GM18861 (cell line): ENCODE measurements around the gene PCK1.
"Not testable (repeated sequence)": the region's sequence is repeated elsewhere in the genome, so short reads cannot be mapped to it uniquely, and the experiment has no call there.

Source experiments
- ATAC-seq: cut with Tn5 transposase; IDR thresholded peaks from one replicate; pipeline ENCODE4 v1.9.1; 2021; ENCODE audit not compliant: unreplicated experiment

Gene PCK1

GRCh38 chr20:57560554-57561355 is at the start of gene PCK1:
TSS of gene PCK1 (plus strand) at chr20:57561110. CDS start at chr20:57561412, 302 bp downstream.
- no peak for ATAC-seq

- ATAC-seq, result not testable (repeated sequence)
These were observed 49.2 kb upstream of the PCK1 start for GRCh38 chr20:57511709-57512108.

GRCh38 chr20:57512432-57512831 is 48.5 kb upstream of the PCK1 start:
- ATAC-seq, result no peak

GRCh38 chr20:57513199-57513598 is 47.7 kb upstream of the PCK1 start:
- no peak for ATAC-seq

- no peak for ATAC-seq
These were observed 46.6 kb upstream of the PCK1 start for GRCh38 chr20:57514273-57514751.

- no peak for ATAC-seq
These were observed 43.0 kb upstream of the PCK1 start for GRCh38 chr20:57517904-57518303.

GRCh38 chr20:57522380-57523140 is 38.4 kb upstream of the PCK1 start:
- no peak for ATAC-seq

- no peak for ATAC-seq
These were observed 37.1 kb upstream of the PCK1 start for GRCh38 chr20:57523782-57524181.

- ATAC-seq, result no peak
These were observed 36.3 kb upstream of the PCK1 start, which contains the start of gene CTCFL for GRCh38 chr20:57524511-57525176. TSS of gene CTCFL (minus strand) at chr20:57525140. CDS start at chr20:57524205, 935 bp downstream.

- no peak for ATAC-seq
These were observed 35.4 kb upstream of the PCK1 start for GRCh38 chr20:57525328-57526086.

GRCh38 chr20:57526087-57526884 is 34.6 kb upstream of the PCK1 start:
- no peak for ATAC-seq

- no peak for ATAC-seq
These were observed 33.9 kb upstream of the PCK1 start for GRCh38 chr20:57526885-57527460.

- no peak for ATAC-seq
These were observed 33.2 kb upstream of the PCK1 start for GRCh38 chr20:57527728-57528127.

- ATAC-seq, result no peak
These were observed 32.8 kb upstream of the PCK1 start for GRCh38 chr20:57528148-57528547.

- no peak for ATAC-seq
These were observed 31.7 kb upstream of the PCK1 start for GRCh38 chr20:57529160-57529585.

GRCh38 chr20:57529810-57530209 is 31.1 kb upstream of the PCK1 start:
- no peak for ATAC-seq

GRCh38 chr20:57530327-57530981 is 30.5 kb upstream of the PCK1 start:
- ATAC-seq, result no peak

GRCh38 chr20:57532104-57532503 is 28.8 kb upstream of the PCK1 start:
- no peak for ATAC-seq

GRCh38 chr20:57535297-57535696 is 25.6 kb upstream of the PCK1 start:
- no peak for ATAC-seq
